ENCODE data around the gene CDH2.

- TF ChIP-seq, protein P1, sequence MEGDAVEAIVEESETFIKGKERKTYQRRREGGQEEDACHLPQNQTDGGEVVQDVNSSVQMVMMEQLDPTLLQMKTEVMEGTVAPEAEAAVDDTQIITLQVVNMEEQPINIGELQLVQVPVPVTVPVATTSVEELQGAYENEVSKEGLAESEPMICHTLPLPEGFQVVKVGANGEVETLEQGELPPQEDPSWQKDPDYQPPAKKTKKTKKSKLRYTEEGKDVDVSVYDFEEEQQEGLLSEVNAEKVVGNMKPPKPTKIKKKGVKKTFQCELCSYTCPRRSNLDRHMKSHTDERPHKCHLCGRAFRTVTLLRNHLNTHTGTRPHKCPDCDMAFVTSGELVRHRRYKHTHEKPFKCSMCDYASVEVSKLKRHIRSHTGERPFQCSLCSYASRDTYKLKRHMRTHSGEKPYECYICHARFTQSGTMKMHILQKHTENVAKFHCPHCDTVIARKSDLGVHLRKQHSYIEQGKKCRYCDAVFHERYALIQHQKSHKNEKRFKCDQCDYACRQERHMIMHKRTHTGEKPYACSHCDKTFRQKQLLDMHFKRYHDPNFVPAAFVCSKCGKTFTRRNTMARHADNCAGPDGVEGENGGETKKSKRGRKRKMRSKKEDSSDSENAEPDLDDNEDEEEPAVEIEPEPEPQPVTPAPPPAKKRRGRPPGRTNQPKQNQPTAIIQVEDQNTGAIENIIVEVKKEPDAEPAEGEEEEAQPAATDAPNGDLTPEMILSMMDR (IDR thresholded peaks at IDR 0.05; ENCODE audit: poor library complexity), result no peak
- TF ChIP-seq EZH2 (IDR thresholded peaks at IDR 0.05; ENCODE audit: borderline replicate concordance), result no peak
- no peak for TF ChIP-seq EZH2phosphoT487 (IDR thresholded peaks at IDR 0.05; ENCODE audit: low read depth, severe bottlenecking, unreplicated experiment)
Observed at GRCh38 chr18:27922780-27923179, 254.2 kb downstream of the CDH2 start.
